ENCODE results near the gene OPN3. TPM values are rescaled to one million over a fixed set of nuclear protein-coding genes. Genes with fewer than 3 reads are reported as not detected.

The OPN3 gene
- total RNA-seq, 1 donor from 2014 or later, result 20.0 TPM

GRCh38 chr1:241553886-241554592 lies 86.1 kb downstream of the OPN3 start:
- no peaks in the 10 kb centered on the region for H3K4me1 Mint-ChIP-seq (ENCODE audit: low read depth)
- peaks cover 2% of the 10 kb centered on the region for H3K36me3 Mint-ChIP-seq (ENCODE audit: low read depth)
- no peak overlapping the region for H3K27ac Mint-ChIP-seq (ENCODE audit: unreplicated experiment)
- peaks cover 5% of the 10 kb centered on the region for H3K27me3 Mint-ChIP-seq (ENCODE audit: low read depth)
- TF ChIP-seq CTCF (IDR thresholded peaks at IDR 0.05), result no peak
- peaks cover 7% of the 10 kb centered on the region for H3K9me3 Mint-ChIP-seq (ENCODE audit: low read depth)
- no peak overlapping the region for H3K4me3 Mint-ChIP-seq (ENCODE audit: unreplicated experiment)
- DNase-seq (ENCODE audit: low spot score), result no peak

GRCh38 chr1:241551759-241552638 lies 88.2 kb downstream of the OPN3 start:
- no peak overlapping the region for H3K27ac Mint-ChIP-seq (ENCODE audit: unreplicated experiment)
- no peaks in the 10 kb centered on the region for H3K4me1 Mint-ChIP-seq (ENCODE audit: low read depth)
- H3K9me3 Mint-ChIP-seq (ENCODE audit: low read depth), result peaks cover 7% of the 10 kb centered on the region
- TF ChIP-seq CTCF (IDR thresholded peaks at IDR 0.05), result no peak
- DNase-seq (ENCODE audit: low spot score), result no peak
- peaks cover 14% of the 10 kb centered on the region for H3K27me3 Mint-ChIP-seq (ENCODE audit: low read depth)
- no peak overlapping the region for H3K4me3 Mint-ChIP-seq (ENCODE audit: unreplicated experiment)
- H3K36me3 Mint-ChIP-seq (ENCODE audit: low read depth), result peaks cover 2% of the 10 kb centered on the region

GRCh38 chr1:241550318-241550717 lies 89.9 kb downstream of the OPN3 start:
- Mint-ChIP-seq H3K27me3 (ENCODE audit: low read depth) (peaks cover 28% of the 10 kb centered on the region), H3K36me3 (ENCODE audit: low read depth) (peaks cover 2% of the 10 kb centered on the region), H3K4me1 (ENCODE audit: low read depth) (no peaks in the 10 kb centered on the region), H3K4me3 (ENCODE audit: unreplicated experiment) (no peak overlapping the region), H3K27ac (ENCODE audit: unreplicated experiment) (no peak overlapping the region), H3K9me3 (ENCODE audit: low read depth) (peaks cover 7% of the 10 kb centered on the region)
- no peak for DNase-seq (ENCODE audit: low spot score)
- TF ChIP-seq CTCF (IDR thresholded peaks at IDR 0.05), result no peak

- H3K27ac Mint-ChIP-seq (ENCODE audit: unreplicated experiment), result no peak overlapping the region
- no peak overlapping the region for H3K4me3 Mint-ChIP-seq (ENCODE audit: unreplicated experiment)
- H3K4me1 Mint-ChIP-seq (ENCODE audit: low read depth), result no peaks in the 10 kb centered on the region
- no peak for DNase-seq (ENCODE audit: low spot score)
- H3K27me3 Mint-ChIP-seq (ENCODE audit: low read depth), result peaks cover 29% of the 10 kb centered on the region
- no peaks in the 10 kb centered on the region for H3K36me3 Mint-ChIP-seq (ENCODE audit: low read depth)
- H3K9me3 Mint-ChIP-seq (ENCODE audit: low read depth), result peaks cover 7% of the 10 kb centered on the region
- no peak for TF ChIP-seq CTCF (IDR thresholded peaks at IDR 0.05)
These were observed 92.2 kb downstream of the OPN3 start for GRCh38 chr1:241548008-241548407.

Other genes starting within 250 kb of the OPN3 start
- 57.9 to 65.6 TPM (median 59.7 TPM) in 3 replicates for gene FH, start 120.6 kb downstream of the OPN3 start, total RNA-seq
- not detected in 3 replicates for gene KMO, start 108.0 kb downstream of the OPN3 start, total RNA-seq
- 12.8 to 14.0 TPM (median 13.3 TPM) in 3 replicates for gene CHML, start within 50 bp of the OPN3 start, total RNA-seq
- 0.17 TPM in 1 of 3 replicates, not detected in the others for gene WDR64, start 11.9 kb upstream of the OPN3 start, total RNA-seq
- 2.7 to 11.5 TPM (median 3.8 TPM) in 3 replicates for gene EXO1, start 207.8 kb upstream of the OPN3 start, total RNA-seq